ENCODE measurements around the gene GRIP1. TPM values are rescaled to one million over a fixed set of nuclear protein-coding genes. Genes with fewer than 3 reads are reported as not detected.

GRIP1 gene
- total RNA-seq, 1 experiment from 2014 or later, result 0.23 TPM

DNA sequence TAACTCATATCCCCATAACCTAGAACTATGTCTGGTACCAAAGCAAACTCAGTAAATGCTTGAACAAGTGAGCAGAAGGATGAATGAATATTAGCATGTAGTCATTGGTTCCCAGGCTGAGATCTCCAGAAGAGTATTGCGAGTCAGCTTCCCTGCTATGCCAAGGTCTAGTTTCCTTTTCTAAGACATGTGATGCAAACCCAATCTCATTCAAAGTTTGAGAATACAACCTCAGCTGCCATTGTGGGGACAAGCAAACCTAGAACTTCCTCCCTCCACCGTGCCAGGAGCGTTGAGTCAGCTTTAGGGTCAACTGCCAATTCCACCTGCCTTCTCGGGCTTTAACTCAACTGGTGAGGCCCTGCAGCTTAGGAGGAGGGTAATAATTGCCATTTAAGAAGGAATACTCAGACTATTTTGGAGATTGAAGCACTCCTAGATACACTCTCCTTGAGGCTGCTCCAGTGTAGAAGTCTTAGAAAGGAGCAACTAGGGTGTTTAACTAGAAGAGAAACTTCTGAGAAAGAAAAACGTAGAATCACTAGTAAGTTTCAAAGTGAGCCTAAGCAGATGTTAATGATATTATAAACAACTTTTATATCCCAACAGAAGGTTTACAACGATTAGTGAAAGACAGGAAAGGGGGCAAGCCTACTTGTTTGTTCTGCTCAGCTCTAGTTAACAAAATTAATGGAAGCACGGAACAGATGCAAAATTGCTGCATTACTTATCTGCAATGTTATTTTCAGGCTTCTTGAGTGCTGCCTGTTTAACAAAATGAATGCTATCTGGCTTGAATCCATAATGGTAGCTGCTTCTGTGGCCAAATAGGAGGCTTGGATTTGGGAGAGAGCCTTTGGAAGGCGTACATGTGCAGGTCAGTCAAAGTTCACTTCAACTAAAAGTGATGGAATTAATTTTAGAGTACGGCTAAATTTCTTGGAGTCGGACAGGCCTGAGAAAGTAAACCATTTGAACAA, 279.7 kb downstream of the GRIP1 start:
- intact Hi-C loops (cut with micrococcal nuclease; ENCODE audit: unreplicated experiment), result no loop called here
- CTCF ChIA-PET, result no interaction called here

DNA sequence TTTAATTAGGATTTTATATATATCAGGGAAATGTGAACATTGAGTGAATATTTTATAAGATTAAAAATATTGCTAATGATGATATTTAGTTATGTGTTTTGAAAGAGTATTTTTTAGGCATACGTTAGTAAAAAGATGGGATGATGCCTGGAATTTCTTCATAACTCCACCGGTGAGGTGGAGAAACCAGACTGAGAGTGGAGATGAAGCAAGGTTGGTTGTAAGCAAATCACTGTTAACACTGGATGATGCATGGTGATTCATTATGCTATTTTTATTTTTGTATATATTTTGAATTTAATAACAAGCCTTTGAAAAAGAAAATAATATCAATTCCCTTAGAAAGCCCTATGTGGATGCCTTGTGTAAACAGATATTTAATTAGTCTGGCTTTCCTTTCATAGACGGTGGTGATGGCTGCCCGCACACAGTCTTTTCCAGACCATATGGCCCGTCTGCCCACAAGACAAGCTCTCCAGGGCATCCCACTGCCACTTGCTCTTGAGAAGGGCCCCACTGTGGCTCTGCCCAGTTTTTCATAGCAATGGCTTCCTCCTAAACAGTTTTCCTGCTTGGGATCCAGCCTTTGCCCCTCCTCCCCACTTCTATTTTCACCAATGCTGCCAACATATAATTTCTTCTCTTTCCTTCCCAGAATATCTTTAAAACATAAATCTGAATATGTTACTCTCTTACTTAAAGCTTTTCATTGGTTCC, 281.1 kb downstream of the GRIP1 start:
- no peaks in the 10 kb centered on the region for H3K27me3 ChIP-seq (replicated peaks; ENCODE audit: control insufficient read depth, insufficient read depth, low read length)
- ChIA-PET POLR2A (no interaction called here), CTCF (no interaction called here)
- peaks cover 3% of the 10 kb centered on the region for H3K27me3 Mint-ChIP-seq (ENCODE audit: insufficient read depth, unreplicated experiment)
- no peak overlapping the region for H3K4me3 ChIP-seq (ENCODE audit: low read depth, low read length)
- intact Hi-C loops (cut with micrococcal nuclease; ENCODE audit: unreplicated experiment), result no loop called here
- H3K4me3 Mint-ChIP-seq (ENCODE audit: unreplicated experiment), result no peak overlapping the region
- no peaks in the 10 kb centered on the region for H3K36me3 Mint-ChIP-seq (ENCODE audit: insufficient read depth, unreplicated experiment)
- no peaks in the 10 kb centered on the region for H3K36me3 ChIP-seq (ENCODE audit: control insufficient read depth, insufficient read depth, low read length)
- no peak overlapping the region for H3K27ac Mint-ChIP-seq (ENCODE audit: unreplicated experiment)
- BruUV-seq (replicated peaks), result no TSS peak
- TF ChIP-seq, protein P1, sequence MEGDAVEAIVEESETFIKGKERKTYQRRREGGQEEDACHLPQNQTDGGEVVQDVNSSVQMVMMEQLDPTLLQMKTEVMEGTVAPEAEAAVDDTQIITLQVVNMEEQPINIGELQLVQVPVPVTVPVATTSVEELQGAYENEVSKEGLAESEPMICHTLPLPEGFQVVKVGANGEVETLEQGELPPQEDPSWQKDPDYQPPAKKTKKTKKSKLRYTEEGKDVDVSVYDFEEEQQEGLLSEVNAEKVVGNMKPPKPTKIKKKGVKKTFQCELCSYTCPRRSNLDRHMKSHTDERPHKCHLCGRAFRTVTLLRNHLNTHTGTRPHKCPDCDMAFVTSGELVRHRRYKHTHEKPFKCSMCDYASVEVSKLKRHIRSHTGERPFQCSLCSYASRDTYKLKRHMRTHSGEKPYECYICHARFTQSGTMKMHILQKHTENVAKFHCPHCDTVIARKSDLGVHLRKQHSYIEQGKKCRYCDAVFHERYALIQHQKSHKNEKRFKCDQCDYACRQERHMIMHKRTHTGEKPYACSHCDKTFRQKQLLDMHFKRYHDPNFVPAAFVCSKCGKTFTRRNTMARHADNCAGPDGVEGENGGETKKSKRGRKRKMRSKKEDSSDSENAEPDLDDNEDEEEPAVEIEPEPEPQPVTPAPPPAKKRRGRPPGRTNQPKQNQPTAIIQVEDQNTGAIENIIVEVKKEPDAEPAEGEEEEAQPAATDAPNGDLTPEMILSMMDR (IDR thresholded peaks at IDR 0.05; ENCODE audit: insufficient read depth in 1 of 2, low read depth in 1 of 2, low read length in 1 of 2, severe bottlenecking in 1 of 2, unreplicated experiment in 1 of 2), result no peak
- no peaks in the 10 kb centered on the region for H3K9me3 Mint-ChIP-seq (ENCODE audit: unreplicated experiment)
- H3K4me1 Mint-ChIP-seq (ENCODE audit: low read depth, unreplicated experiment), result no peaks in the 10 kb centered on the region
- DNase-seq, result no peak
- no peaks in the 10 kb centered on the region for H3K4me1 ChIP-seq
- H3K9me3 ChIP-seq, result no peaks in the 10 kb centered on the region

More for the DNA sequence above, 279.7 kb downstream of the GRIP1 start:
- H3K27me3 ChIP-seq (replicated peaks; ENCODE audit: control insufficient read depth, insufficient read depth, low read length), result no peaks in the 10 kb centered on the region
- Mint-ChIP-seq H3K36me3 (ENCODE audit: insufficient read depth, unreplicated experiment) (no peaks in the 10 kb centered on the region), H3K27me3 (ENCODE audit: insufficient read depth, unreplicated experiment) (peaks cover 3% of the 10 kb centered on the region), H3K4me1 (ENCODE audit: low read depth, unreplicated experiment) (no peaks in the 10 kb centered on the region), H3K9me3 (ENCODE audit: unreplicated experiment) (no peaks in the 10 kb centered on the region), H3K27ac (ENCODE audit: unreplicated experiment) (no peak overlapping the region), H3K4me3 (ENCODE audit: unreplicated experiment) (no peak overlapping the region)
- POLR2A ChIA-PET, result no interaction called here
- DNase-seq, result no peak
- no peaks in the 10 kb centered on the region for H3K36me3 ChIP-seq (ENCODE audit: control insufficient read depth, insufficient read depth, low read length)
- TF ChIP-seq, protein P1 (IDR thresholded peaks at IDR 0.05; ENCODE audit: insufficient read depth in 1 of 2, low read depth in 1 of 2, low read length in 1 of 2, severe bottlenecking in 1 of 2, unreplicated experiment in 1 of 2), result no peak
- H3K9me3 ChIP-seq, result no peaks in the 10 kb centered on the region
- H3K4me1 ChIP-seq, result no peaks in the 10 kb centered on the region
- BruUV-seq (replicated peaks), result no TSS peak
- no peak overlapping the region for H3K4me3 ChIP-seq (ENCODE audit: low read depth, low read length)

DNA sequence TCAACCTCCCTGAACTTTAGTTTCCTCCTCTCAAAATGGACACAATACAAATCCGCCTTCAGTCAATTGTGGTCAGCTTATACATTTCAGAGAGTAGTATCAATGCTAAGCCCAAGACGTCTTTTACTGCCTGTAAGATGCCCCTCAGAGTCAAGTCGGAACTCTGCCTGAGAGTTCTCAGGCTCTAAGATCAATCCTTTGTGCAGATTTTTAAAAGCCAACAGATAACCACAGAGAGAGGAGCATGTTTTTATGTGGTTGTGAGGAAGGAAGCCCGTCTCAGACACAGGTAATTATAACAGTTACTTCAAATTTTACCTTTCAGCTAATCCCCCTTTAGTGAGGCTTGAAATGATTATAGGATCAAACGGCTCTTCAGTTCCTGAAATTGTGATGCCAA, 285.0 kb downstream of the GRIP1 start:
- TF ChIP-seq, protein P1 (IDR thresholded peaks at IDR 0.05; ENCODE audit: insufficient read depth in 1 of 2, low read depth in 1 of 2, low read length in 1 of 2, severe bottlenecking in 1 of 2, unreplicated experiment in 1 of 2), result no peak
- peaks cover 9% of the 10 kb centered on the region; the same call in 1 of the 2 replicates for H3K4me1 ChIP-seq
- no peak overlapping the region for H3K27ac Mint-ChIP-seq (ENCODE audit: unreplicated experiment)
- intact Hi-C loops (cut with micrococcal nuclease; ENCODE audit: unreplicated experiment), result loop anchor here (5.0 kb wide), 1 partner anchor 37 kb away; no protein-coding TSS in a partner anchor
- no TSS peak for BruUV-seq (replicated peaks)
- no peak overlapping the region for H3K4me3 Mint-ChIP-seq (ENCODE audit: unreplicated experiment)
- DNase-seq, result no peak
- H3K4me3 ChIP-seq (ENCODE audit: low read depth, low read length), result no peak overlapping the region
- ChIA-PET POLR2A (no interaction called here), CTCF (no interaction called here)
- no peaks in the 10 kb centered on the region for H3K36me3 ChIP-seq (ENCODE audit: control insufficient read depth, insufficient read depth, low read length)
- H3K4me1 Mint-ChIP-seq (ENCODE audit: low read depth, unreplicated experiment), result peaks cover 6% of the 10 kb centered on the region
- no peaks in the 10 kb centered on the region for H3K27me3 ChIP-seq (replicated peaks; ENCODE audit: control insufficient read depth, insufficient read depth, low read length)
- no peaks in the 10 kb centered on the region for H3K9me3 Mint-ChIP-seq (ENCODE audit: unreplicated experiment)
- no peaks in the 10 kb centered on the region for H3K9me3 ChIP-seq
- no peaks in the 10 kb centered on the region for H3K36me3 Mint-ChIP-seq (ENCODE audit: insufficient read depth, unreplicated experiment)
- H3K27me3 Mint-ChIP-seq (ENCODE audit: insufficient read depth, unreplicated experiment), result peaks cover 3% of the 10 kb centered on the region
